Measurements from ENCODE around the gene TRAM2. TPM values are rescaled to one million over a fixed set of nuclear protein-coding genes. Genes with fewer than 3 reads are reported as not detected.

The TRAM2 gene
- total and polyA plus RNA-seq, 2 of the 4 experiments (the other 2 are of a cell fraction): 77.2 to 95.7 TPM

GRCh38 chr6:52550870-52551269, 26.0 kb downstream of the TRAM2 start:
- intact Hi-C loops (cut with micrococcal nuclease): no loop called here
- peak overlapping the region; percentile 96 for H2BK5ac ChIP-seq (ENCODE audit: low read depth, low read length, poor library complexity, severe bottlenecking)
- peak overlapping the region; percentile 96 for H4K91ac ChIP-seq (ENCODE audit: insufficient read depth, low read depth, low read length)
- peak overlapping the region; percentile 91 for H2BK120ac ChIP-seq (ENCODE audit: low read depth, low read length)
- H3K4me1 ChIP-seq (ENCODE audit: control insufficient read depth, insufficient read depth, low read length): peaks cover 63% of the 10 kb centered on the region
- no peaks in the 10 kb centered on the region for H3K9me3 ChIP-seq (ENCODE audit: control insufficient read depth, insufficient read depth, low read length)
- H4K5ac ChIP-seq (ENCODE audit: low read depth, low read length): peak overlapping the region; percentile 67
- dilution Hi-C loops (cut with HindIII; ENCODE audit: low sequenced_read_pairs, unreplicated experiment): no loop called here
- H3K4ac ChIP-seq (ENCODE audit: low read depth, low read length): peak overlapping the region; percentile 98
- H3K27ac ChIP-seq (ENCODE audit: insufficient read depth, low read length): peak overlapping the region; percentile 92
- peak overlapping the region; percentile 96 for H2BK20ac ChIP-seq (ENCODE audit: low read depth, low read length)
- H2AFZ ChIP-seq (replicated peaks; ENCODE audit: low read length, poor library complexity): no peak overlapping the region
- H3K27me3 ChIP-seq (ENCODE audit: control insufficient read depth, insufficient read depth, low read length): no peaks in the 10 kb centered on the region
- peak overlapping the region; percentile 85 for H2AK5ac ChIP-seq (ENCODE audit: low read depth, low read length)
- in situ Hi-C loops (cut with MboI; ENCODE audit: low sequenced_read_pairs): no loop called here
- TF ChIP-seq MAFK (IDR thresholded peaks at IDR 0.05; ENCODE audit: low read depth, low read length) (no peak), FOS (IDR thresholded peaks at IDR 0.05; ENCODE audit: low read depth, low read length) (no peak), RFX5 (IDR thresholded peaks at IDR 0.05; ENCODE audit: low read depth, low read length) (no peak), RCOR1 (IDR thresholded peaks at IDR 0.05; ENCODE audit: insufficient replicate concordance, low read length) (no peak), MXI1 (IDR thresholded peaks at IDR 0.05; ENCODE audit: borderline replicate concordance, low read depth, low read length) (no peak), CTCF (conservative IDR thresholded peaks at IDR 0.05; ENCODE audit: low read depth, low read length) (no peak), BHLHE40 (IDR thresholded peaks at IDR 0.05; ENCODE audit: low read depth, low read length) (no peak), CEBPB (IDR thresholded peaks at IDR 0.05; ENCODE audit: low read depth, low read length) (no peak), USF2 (IDR thresholded peaks at IDR 0.05; ENCODE audit: low read depth, low read length) (no peak), MAZ (IDR thresholded peaks at IDR 0.05; ENCODE audit: borderline replicate concordance, low read depth, low read length) (no peak), POLR2A (IDR thresholded peaks at IDR 0.05; ENCODE audit: low read depth, low read length) (no peak), NFE2L2 (IDR thresholded peaks at IDR 0.05; ENCODE audit: low read depth, low read length) (no peak), CHD1 (IDR thresholded peaks at IDR 0.05; ENCODE audit: low read depth, low read length) (no peak), ELK1 (IDR thresholded peaks at IDR 0.05; ENCODE audit: borderline replicate concordance, low read depth, low read length) (no peak), SMC3 (IDR thresholded peaks at IDR 0.05; ENCODE audit: low read depth, low read length) (no peak), RAD21 (IDR thresholded peaks at IDR 0.05; ENCODE audit: low read length) (no peak)
- peak overlapping the region; percentile 8; the same call in 1 of the 2 replicates for H3K9ac ChIP-seq (ENCODE audit: low read depth, low read length)
- H4K20me1 ChIP-seq (ENCODE audit: insufficient read depth, low read length): peaks cover 41% of the 10 kb centered on the region
- ATAC-seq (ENCODE audit: low read depth) (no peak), DNase-seq (no peak)
- H3K36me3 ChIP-seq (ENCODE audit: control insufficient read depth, insufficient read depth, low read length): peaks cover 6% of the 10 kb centered on the region; the same call in 1 of the 2 replicates
- WGBS, 2 experiments (ENCODE audit: extremely low coverage in 2 of 2, insufficient read length in 1 of 2): 94% methylated on average over 2 of the region's 5 CpGs; no CpG with 5 or more reads in 1 of the 2 experiments
- H3K18ac ChIP-seq (ENCODE audit: low read depth, low read length): peak overlapping the region; percentile 89
- peak overlapping the region; percentile 58 to 86 for H4K8ac ChIP-seq (ENCODE audit: low read depth in 2 of 2, low read length in 2 of 2)
- peak overlapping the region; percentile 77 for H2BK15ac ChIP-seq (ENCODE audit: low read depth, low read length)
- ChIA-PET POLR2A (ENCODE audit: unreplicated experiment) (no interaction called here), CTCF (no interaction called here)
- peak overlapping the region; percentile 85 for H3K14ac ChIP-seq (replicated peaks; ENCODE audit: low read depth, low read length)
- H3K56ac ChIP-seq (ENCODE audit: extremely low read depth, insufficient read depth, low read length): peak overlapping the region; percentile 83
- no TSS peak for BruUV-seq (replicated peaks)
- H2AK9ac ChIP-seq (replicated peaks; ENCODE audit: low read depth, low read length, poor library complexity): peak overlapping the region; percentile 95
- peak overlapping the region; percentile 95 for H3K23ac ChIP-seq (ENCODE audit: low read depth, low read length)
- H3K9me1 ChIP-seq (ENCODE audit: insufficient read depth, low read length): peaks cover 61% of the 10 kb centered on the region
- H3K79me1 ChIP-seq (ENCODE audit: low read depth in 1 of 2, low read length in 2 of 2): peaks cover 20 to 92% of the 10 kb centered on the region in 2 experiments; a peak in 3 of 4 replicates
- H3K4me2 ChIP-seq (ENCODE audit: low read depth, low read length): peak overlapping the region; percentile 59
- no peak overlapping the region for H3K4me3 ChIP-seq (ENCODE audit: insufficient read depth, low read depth, low read length)

Data from IMR-90 (cell line).